ENCODE data around the gene RNF208. TPM values are rescaled to one million over a fixed set of nuclear protein-coding genes. Genes with fewer than 3 reads are reported as not detected.

The RNF208 gene
- total and polyA plus RNA-seq, 2 donors (not counting 1 experiment from before 2014, with no cell fraction given) = 1.1 to 1.4 TPM

DNA sequence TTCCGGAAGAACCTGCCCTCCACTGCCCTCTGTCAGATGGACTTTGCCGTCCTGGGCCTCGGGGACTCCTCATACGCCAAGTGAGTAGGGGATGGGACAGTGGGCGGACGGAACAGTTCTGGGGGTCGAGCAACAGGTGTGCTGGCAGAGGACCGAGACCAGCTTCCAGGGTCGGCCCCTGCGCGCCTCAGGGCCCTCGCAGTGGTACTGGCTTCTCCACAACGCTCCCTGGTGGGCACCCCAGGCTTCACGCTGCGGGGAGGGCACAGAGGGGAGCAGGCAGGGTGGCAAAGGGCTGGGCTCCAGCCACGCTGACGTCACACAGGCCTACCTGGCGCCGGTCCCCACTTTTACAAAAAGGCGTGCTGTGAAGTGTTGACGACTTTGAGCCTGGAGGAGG lies 9.5 kb downstream of the RNF208 start:
- Histone ChIP-seq H4K20me1 (ENCODE audit: control insufficient read depth, insufficient read depth, low read length, poor library complexity, severe bottlenecking) (no peaks in the 10 kb centered on the region), H2AFZ (ENCODE audit: insufficient read depth, low read depth, low read length, poor library complexity, severe bottlenecking) (no peak overlapping the region), H3K27ac (ENCODE audit: low read length in 2 of 2) (no peak overlapping the region), H3K27me3 (replicated peaks in 1 of 4; ENCODE audit: control extremely low read depth in 1 of 4, control insufficient read depth in 3 of 4, insufficient read depth in 4 of 4, low read length in 3 of 4) (no peaks in the 10 kb centered on the region), H3K4me3 (ENCODE audit: control extremely low read depth in 1 of 5, extremely low read depth in 1 of 5, insufficient read depth in 1 of 5, low read depth in 2 of 5, low read length in 4 of 5) (no peak overlapping the region), H3K79me2 (ENCODE audit: control insufficient read depth, insufficient read depth, low read length) (peaks cover 4% of the 10 kb centered on the region), H3K9me3 (ENCODE audit: control extremely low read depth in 1 of 3, control insufficient read depth in 2 of 3, insufficient read depth in 1 of 3, low read length in 2 of 3) (no peaks in the 10 kb centered on the region), H3K4me2 (replicated peaks; ENCODE audit: low read depth, low read length, poor library complexity, severe bottlenecking) (no peak overlapping the region), H3K9ac (ENCODE audit: low read length) (no peak overlapping the region), H3K36me3 (replicated peaks in 1 of 2; ENCODE audit: control extremely low read depth in 1 of 2, control insufficient read depth in 1 of 2, extremely low read depth in 1 of 2, insufficient read depth in 2 of 2, low read length in 1 of 2) (no peaks in the 10 kb centered on the region), H3K4me1 (ENCODE audit: control insufficient read depth in 2 of 2, insufficient read depth in 2 of 2, low read length in 2 of 2) (no peaks in the 10 kb centered on the region)
- WGBS (ENCODE audit: insufficient coverage) = 93% methylated on average over 21 of the region's 21 CpGs
- Mint-ChIP-seq H3K9me3 (ENCODE audit: insufficient read depth) (no peaks in the 10 kb centered on the region), H3K27ac (no peak overlapping the region), H3K4me1 (peaks cover 1% of the 10 kb centered on the region), H3K4me3 (no peak overlapping the region), H3K27me3 (no peaks in the 10 kb centered on the region)
- intact Hi-C loops (cut with micrococcal nuclease) = no loop called here
- POLR2A ChIA-PET = no interaction called here
- CTCF ChIA-PET = no interaction called here
- no peak for DNase-seq
- ATAC-seq (ENCODE audit: low read depth) = no peak
- TF ChIP-seq EZH2 (IDR thresholded peaks at IDR 0.05; ENCODE audit: borderline replicate concordance, insufficient read depth, low read depth, low read length, poor library complexity, severe bottlenecking) = no peak
- TF ChIP-seq, protein P1, sequence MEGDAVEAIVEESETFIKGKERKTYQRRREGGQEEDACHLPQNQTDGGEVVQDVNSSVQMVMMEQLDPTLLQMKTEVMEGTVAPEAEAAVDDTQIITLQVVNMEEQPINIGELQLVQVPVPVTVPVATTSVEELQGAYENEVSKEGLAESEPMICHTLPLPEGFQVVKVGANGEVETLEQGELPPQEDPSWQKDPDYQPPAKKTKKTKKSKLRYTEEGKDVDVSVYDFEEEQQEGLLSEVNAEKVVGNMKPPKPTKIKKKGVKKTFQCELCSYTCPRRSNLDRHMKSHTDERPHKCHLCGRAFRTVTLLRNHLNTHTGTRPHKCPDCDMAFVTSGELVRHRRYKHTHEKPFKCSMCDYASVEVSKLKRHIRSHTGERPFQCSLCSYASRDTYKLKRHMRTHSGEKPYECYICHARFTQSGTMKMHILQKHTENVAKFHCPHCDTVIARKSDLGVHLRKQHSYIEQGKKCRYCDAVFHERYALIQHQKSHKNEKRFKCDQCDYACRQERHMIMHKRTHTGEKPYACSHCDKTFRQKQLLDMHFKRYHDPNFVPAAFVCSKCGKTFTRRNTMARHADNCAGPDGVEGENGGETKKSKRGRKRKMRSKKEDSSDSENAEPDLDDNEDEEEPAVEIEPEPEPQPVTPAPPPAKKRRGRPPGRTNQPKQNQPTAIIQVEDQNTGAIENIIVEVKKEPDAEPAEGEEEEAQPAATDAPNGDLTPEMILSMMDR (IDR thresholded peaks at IDR 0.05) = no peak

DNA sequence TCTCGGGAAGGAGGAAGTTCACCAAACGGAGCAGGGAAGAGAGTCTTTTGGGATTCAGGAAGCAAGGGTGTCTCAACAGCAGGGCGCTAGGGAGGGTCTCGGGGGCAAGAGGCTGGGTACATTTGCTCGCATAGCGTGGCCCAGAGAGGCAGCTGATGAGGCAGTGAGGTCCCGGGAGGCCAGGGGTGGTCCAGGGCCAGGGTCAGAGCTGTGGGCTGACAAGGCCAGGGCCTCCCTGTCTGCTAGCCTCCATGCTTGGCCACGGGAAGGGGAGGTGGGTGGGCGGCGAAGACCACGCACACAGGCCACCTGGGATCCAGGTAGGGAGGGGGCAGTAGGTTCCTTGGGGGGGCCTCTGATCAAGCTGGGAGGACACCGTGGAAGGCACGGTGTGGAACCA lies 10.5 kb downstream of the RNF208 start:
- no peak overlapping the region for H3K27ac ChIP-seq (ENCODE audit: low read length in 2 of 2)
- H3K27ac Mint-ChIP-seq = no peak overlapping the region
- no peaks in the 10 kb centered on the region for H3K9me3 ChIP-seq (ENCODE audit: control extremely low read depth in 1 of 3, control insufficient read depth in 2 of 3, insufficient read depth in 1 of 3, low read length in 2 of 3)
- WGBS (ENCODE audit: insufficient coverage) = 87% methylated on average over 13 of the region's 13 CpGs
- peaks cover 6 to 9% of the 10 kb centered on the region in 2 donors for H3K4me1 ChIP-seq (ENCODE audit: control insufficient read depth in 2 of 2, insufficient read depth in 2 of 2, low read length in 2 of 2)
- no peak overlapping the region for H2AFZ ChIP-seq (ENCODE audit: insufficient read depth, low read depth, low read length, poor library complexity, severe bottlenecking)
- DNase-seq = no peak
- H3K27me3 ChIP-seq (replicated peaks in 1 of 4; ENCODE audit: control extremely low read depth in 1 of 4, control insufficient read depth in 3 of 4, insufficient read depth in 4 of 4, low read length in 3 of 4) = no peaks in the 10 kb centered on the region
- H3K4me1 Mint-ChIP-seq = peaks cover 11% of the 10 kb centered on the region
- no peak overlapping the region for H3K4me3 ChIP-seq (ENCODE audit: control extremely low read depth in 1 of 5, extremely low read depth in 1 of 5, insufficient read depth in 1 of 5, low read depth in 2 of 5, low read length in 4 of 5)
- no peaks in the 10 kb centered on the region for H3K9me3 Mint-ChIP-seq (ENCODE audit: insufficient read depth)
- POLR2A ChIA-PET = no interaction called here
- CTCF ChIA-PET = no interaction called here
- H3K27me3 Mint-ChIP-seq = no peaks in the 10 kb centered on the region
- ATAC-seq (ENCODE audit: low read depth) = no peak
- no peaks in the 10 kb centered on the region for H3K36me3 ChIP-seq (replicated peaks in 1 of 2; ENCODE audit: control extremely low read depth in 1 of 2, control insufficient read depth in 1 of 2, extremely low read depth in 1 of 2, insufficient read depth in 2 of 2, low read length in 1 of 2)
- H3K79me2 ChIP-seq (ENCODE audit: control insufficient read depth, insufficient read depth, low read length) = peaks cover 14% of the 10 kb centered on the region
- no peak overlapping the region for H3K4me3 Mint-ChIP-seq
- H3K9ac ChIP-seq (ENCODE audit: low read length) = no peak overlapping the region
- intact Hi-C loops (cut with micrococcal nuclease) = no loop called here
- no peak overlapping the region for H3K4me2 ChIP-seq (replicated peaks; ENCODE audit: low read depth, low read length, poor library complexity, severe bottlenecking)
- H4K20me1 ChIP-seq (ENCODE audit: control insufficient read depth, insufficient read depth, low read length, poor library complexity, severe bottlenecking) = peaks cover 9% of the 10 kb centered on the region
- no peak for TF ChIP-seq EZH2 (IDR thresholded peaks at IDR 0.05; ENCODE audit: borderline replicate concordance, insufficient read depth, low read depth, low read length, poor library complexity, severe bottlenecking)
- TF ChIP-seq, protein P1 (IDR thresholded peaks at IDR 0.05) = no peak

Measured in B cell (primary cell).